ENCODE measurements around the gene LEMD2. TPM values are rescaled to one million over a fixed set of nuclear protein-coding genes. Genes with fewer than 3 reads are reported as not detected.

Gene LEMD2
- total RNA-seq, 2 experiments from 2014 or later = 64.0 to 66.3 TPM

GRCh38 chr6:33725222-33725621, 63.7 kb downstream of the LEMD2 start:
- Mint-ChIP-seq H3K9me3 (no peaks in the 10 kb centered on the region), H3K36me3 (ENCODE audit: low read depth) (no peaks in the 10 kb centered on the region), H3K4me3 (no peak overlapping the region), H3K4me1 (ENCODE audit: low read depth) (peaks cover 23% of the 10 kb centered on the region), H3K27ac (no peak overlapping the region), H3K27me3 (ENCODE audit: low read depth) (no peaks in the 10 kb centered on the region)
- intact Hi-C loops (cut with micrococcal nuclease) = no loop called here
- DNase-seq = no peak
- CTCF ChIA-PET = no interaction called here

- H3K27ac Mint-ChIP-seq = peak overlapping the region; percentile 2
- H3K4me3 Mint-ChIP-seq = no peak overlapping the region
- peaks cover 23% of the 10 kb centered on the region for H3K4me1 Mint-ChIP-seq (ENCODE audit: low read depth)
- intact Hi-C loops (cut with micrococcal nuclease) = no loop called here
- H3K27me3 Mint-ChIP-seq (ENCODE audit: low read depth) = no peaks in the 10 kb centered on the region
- DNase-seq = peak; percentile 44
- CTCF ChIA-PET = interaction anchor here (1.0 to 3.5 kb wide), 5 partner anchors 13 to 117 kb away, joined by 3 to 24 read pairs (median 5); partner anchors contain the start of gene UQCC2
- no peaks in the 10 kb centered on the region for H3K9me3 Mint-ChIP-seq
- H3K36me3 Mint-ChIP-seq (ENCODE audit: low read depth) = no peaks in the 10 kb centered on the region
These were observed 64.6 kb downstream of the LEMD2 start for GRCh38 chr6:33724102-33725023.

- Mint-ChIP-seq H3K36me3 (ENCODE audit: low read depth) (no peaks in the 10 kb centered on the region), H3K9me3 (no peaks in the 10 kb centered on the region), H3K4me3 (no peak overlapping the region), H3K4me1 (ENCODE audit: low read depth) (peaks cover 23% of the 10 kb centered on the region), H3K27ac (no peak overlapping the region), H3K27me3 (ENCODE audit: low read depth) (no peaks in the 10 kb centered on the region)
- no peak for DNase-seq
- CTCF ChIA-PET = interaction anchor here (1.2 to 3.5 kb wide), 7 partner anchors 12 to 331 kb away, joined by 3 to 24 read pairs (median 5); partner anchors contain the start of gene UQCC2
- intact Hi-C loops (cut with micrococcal nuclease) = no loop called here
These were observed 65.4 kb downstream of the LEMD2 start for GRCh38 chr6:33723371-33724085.

GRCh38 chr6:33722103-33722623, 66.8 kb downstream of the LEMD2 start:
- intact Hi-C loops (cut with micrococcal nuclease) = no loop called here
- Mint-ChIP-seq H3K4me3 (no peak overlapping the region), H3K27me3 (ENCODE audit: low read depth) (no peaks in the 10 kb centered on the region), H3K36me3 (ENCODE audit: low read depth) (no peaks in the 10 kb centered on the region), H3K27ac (no peak overlapping the region), H3K4me1 (ENCODE audit: low read depth) (peaks cover 23% of the 10 kb centered on the region), H3K9me3 (no peaks in the 10 kb centered on the region)
- CTCF ChIA-PET = interaction anchor here (0.5 to 3.5 kb wide), 8 partner anchors 11 to 358 kb away, joined by 3 to 24 read pairs (median 5); partner anchors contain the start of gene UQCC2
- no peak for DNase-seq

GRCh38 chr6:33721508-33721907, 67.4 kb downstream of the LEMD2 start:
- no peaks in the 10 kb centered on the region for H3K27me3 Mint-ChIP-seq (ENCODE audit: low read depth)
- H3K9me3 Mint-ChIP-seq = no peaks in the 10 kb centered on the region
- H3K27ac Mint-ChIP-seq = no peak overlapping the region
- intact Hi-C loops (cut with micrococcal nuclease) = no loop called here
- CTCF ChIA-PET = interaction anchor here (2.0 to 3.5 kb wide), 2 partner anchors 10 to 333 kb away, joined by 6 to 24 read pairs; partner anchors contain the start of gene UQCC2
- no peaks in the 10 kb centered on the region for H3K36me3 Mint-ChIP-seq (ENCODE audit: low read depth)
- no peak overlapping the region for H3K4me3 Mint-ChIP-seq
- no peak for DNase-seq
- peaks cover 23% of the 10 kb centered on the region for H3K4me1 Mint-ChIP-seq (ENCODE audit: low read depth)

Other genes with a start within 250 kb of the LEMD2 start
- gene BAK1, start 208.9 kb downstream of the LEMD2 start, total RNA-seq = 10 to 100 TPM; 38.3 to 41.1 TPM
- 10 to 100 TPM; 34.8 to 35.1 TPM for gene ITPR3, start 167.8 kb downstream of the LEMD2 start, total RNA-seq
- gene UQCC2, start 77.4 kb downstream of the LEMD2 start, total RNA-seq = 100 to 1,000 TPM; 199 to 205 TPM
- gene IP6K3, start 42.2 kb downstream of the LEMD2 start, total RNA-seq = not detected
- not detected for gene MLN, start 14.9 kb upstream of the LEMD2 start, total RNA-seq

Data from activated naive CD4-positive, alpha-beta T cell treated with anti-CD3 and anti-CD28 coated beads for 36 hours (primary cell).